ENCODE measurements around the gene LONRF2.

GRCh38 chr2:100241236-100241635, 81.1 kb downstream of the LONRF2 start:
- TF ChIP-seq NFRKB (IDR thresholded peaks at IDR 0.05) (no peak), HDGF (IDR thresholded peaks at IDR 0.05; ENCODE audit: borderline replicate concordance) (no peak), FOXK2 (IDR thresholded peaks at IDR 0.05) (no peak), FOXA1 (IDR thresholded peaks at IDR 0.05) (no peak), ARNT (IDR thresholded peaks at IDR 0.05) (no peak), TARDBP (IDR thresholded peaks at IDR 0.05) (no peak), SUZ12 (IDR thresholded peaks at IDR 0.05) (no peak), FOXM1 (IDR thresholded peaks at IDR 0.05; ENCODE audit: borderline replicate concordance) (no peak), ZNF384 (IDR thresholded peaks at IDR 0.05) (no peak), BHLHE40 (IDR thresholded peaks at IDR 0.05; ENCODE audit: borderline replicate concordance) (no peak), SP1 (IDR thresholded peaks at IDR 0.05) (no peak), CTBP1 (IDR thresholded peaks at IDR 0.05; ENCODE audit: borderline replicate concordance) (no peak)
- TF ChIP-seq, protein P1, sequence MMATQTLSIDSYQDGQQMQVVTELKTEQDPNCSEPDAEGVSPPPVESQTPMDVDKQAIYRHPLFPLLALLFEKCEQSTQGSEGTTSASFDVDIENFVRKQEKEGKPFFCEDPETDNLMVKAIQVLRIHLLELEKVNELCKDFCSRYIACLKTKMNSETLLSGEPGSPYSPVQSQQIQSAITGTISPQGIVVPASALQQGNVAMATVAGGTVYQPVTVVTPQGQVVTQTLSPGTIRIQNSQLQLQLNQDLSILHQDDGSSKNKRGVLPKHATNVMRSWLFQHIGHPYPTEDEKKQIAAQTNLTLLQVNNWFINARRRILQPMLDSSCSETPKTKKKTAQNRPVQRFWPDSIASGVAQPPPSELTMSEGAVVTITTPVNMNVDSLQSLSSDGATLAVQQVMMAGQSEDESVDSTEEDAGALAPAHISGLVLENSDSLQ (IDR thresholded peaks at IDR 0.05): no peak

Measured in HEK293T (cell line).